Mucosa of descending colon (tissue), 3 donors: ENCODE data around the gene FSTL1. TPM values are rescaled to one million over a fixed set of nuclear protein-coding genes. Genes with fewer than 3 reads are reported as not detected.

Source experiments
- ATAC-seq: fragments of 200-7000 bp; cut with Tn5 transposase; one replicate; pipeline ENCODE4 v1.9.1; 2020; ENCODE audit warnings: mild to moderate bottlenecking, moderate library complexity
- DNase-seq, 3 donors: peaks; one replicate each; pipeline ENCODE4 v3.0.0-alpha.2; 2020
- H3K36me3 ChIP-seq: fragments of 200-600 bp; one replicate; pipeline ENCODE4 v1.8.0; 2021; ENCODE audit warnings: low read depth, mild to moderate bottlenecking
- H3K4me1 ChIP-seq: fragments of 200-600 bp; one replicate; pipeline ENCODE4 v1.8.0; 2021; ENCODE audit warnings: low read depth, mild to moderate bottlenecking
- H3K4me3 ChIP-seq: fragments of 200-600 bp; one replicate; pipeline ENCODE4 v1.8.0; 2021; ENCODE audit warnings: mild to moderate bottlenecking
- H3K9me3 ChIP-seq: fragments of 200-600 bp; one replicate; pipeline ENCODE4 v1.8.0; 2021; ENCODE audit warnings: mild to moderate bottlenecking
- CTCF ChIP-seq: fragments of 200-600 bp; IDR thresholded peaks from one replicate; pipeline ENCODE4 v1.8.0; 2022; ENCODE audit warnings: antibody characterized with exemption, mild to moderate bottlenecking
- intact Hi-C, 2 donors: fragments of 100-400 bp; cut with DNase I in 1 of 2; cut with micrococcal nuclease in 1 of 2; formaldehyde crosslinking; loops; one replicate each; pipeline versions ENCODE4 v1.11.0 to v1.11.1; 2022; cut with DNase I, micrococcal nuclease
- total RNA-seq, 3 donors: library from RNA; stranded (reverse); fragmentation: NEBNext Ultra II Directional in 2 of 3; extraction: Animal tissue kit (Norgen Biotek cat#: 25700) in 2 of 3; gene quantifications; one replicate each; pipeline versions ENCODE4 v1.2.1 to v1.2.4, GENCODE V29; 2021 to 2023
- donor health status: DM: no; HTN: no; CAD: no; lungs with moderate emphysema.
- donor health status: DM: no; HTN: no; CAD: no.
- donor health status: DM: no; HTN: yes; CAD: no.

FSTL1 gene
- total RNA-seq, 3 donors from 2014 or later: 28.1 to 246 (median 108) TPM

GRCh38 chr3:120442975-120443517, 7.7 kb downstream of the FSTL1 start:
- H3K9me3 ChIP-seq: no peaks in the 10 kb centered on the region
- TF ChIP-seq CTCF: no peak
- ATAC-seq (no peak), DNase-seq (no peak)
- H3K36me3 ChIP-seq: no peaks in the 10 kb centered on the region
- H3K4me3 ChIP-seq: no peak overlapping the region
- H3K4me1 ChIP-seq: peaks cover 3% of the 10 kb centered on the region
- intact Hi-C loops: no loop called here

DNA sequence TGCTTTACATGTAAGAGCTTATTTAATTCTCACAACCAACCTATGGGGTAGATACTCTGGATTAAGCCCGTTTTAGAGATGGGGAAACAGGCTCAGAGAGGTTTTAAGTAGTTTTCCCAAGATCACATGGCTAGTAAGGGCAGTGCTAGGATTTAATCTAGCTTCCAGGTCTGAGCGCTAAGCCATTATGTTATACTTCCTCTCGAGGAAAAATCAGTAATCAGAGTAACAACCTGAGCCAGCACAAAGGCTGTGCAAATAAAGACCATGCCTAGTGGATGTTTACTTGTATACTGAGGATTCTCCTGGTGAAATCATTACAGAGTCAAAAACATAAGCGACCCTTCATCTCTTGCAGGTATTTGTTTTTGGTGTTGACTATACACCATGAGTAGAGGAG, 9.0 kb downstream of the FSTL1 start:
- H3K9me3 ChIP-seq: no peaks in the 10 kb centered on the region
- H3K4me1 ChIP-seq: peaks cover 3% of the 10 kb centered on the region
- H3K4me3 ChIP-seq: no peak overlapping the region
- DNase-seq (no peak), ATAC-seq (no peak)
- TF ChIP-seq CTCF: no peak
- intact Hi-C loops: no loop called here
- H3K36me3 ChIP-seq: no peaks in the 10 kb centered on the region

DNA sequence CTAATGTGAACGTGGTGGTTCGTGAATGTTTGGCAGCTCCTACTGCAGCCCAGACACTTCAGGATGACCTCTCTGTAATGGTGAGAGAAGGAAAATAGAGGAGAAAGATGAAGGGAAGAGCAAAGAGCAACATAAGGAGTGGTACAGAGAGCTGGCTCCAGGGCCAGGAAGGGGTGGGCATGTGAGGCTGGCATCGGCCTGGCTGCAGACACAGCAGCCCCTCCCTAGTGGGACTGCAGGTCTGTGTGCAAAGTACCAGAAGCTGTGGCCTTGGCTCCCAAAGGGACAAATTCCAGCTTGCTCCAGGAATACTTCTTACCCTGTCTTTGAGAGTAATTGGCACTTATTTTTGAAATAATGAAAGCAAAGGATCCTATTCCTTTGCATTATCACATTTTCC, 10.0 kb downstream of the FSTL1 start:
- intact Hi-C loops: no loop called here
- TF ChIP-seq CTCF: no peak
- Histone ChIP-seq H3K36me3 (no peaks in the 10 kb centered on the region), H3K4me3 (no peak overlapping the region), H3K4me1 (peaks cover 4% of the 10 kb centered on the region), H3K9me3 (no peaks in the 10 kb centered on the region)
- DNase-seq (no peak), ATAC-seq (peak; percentile 12)

DNA sequence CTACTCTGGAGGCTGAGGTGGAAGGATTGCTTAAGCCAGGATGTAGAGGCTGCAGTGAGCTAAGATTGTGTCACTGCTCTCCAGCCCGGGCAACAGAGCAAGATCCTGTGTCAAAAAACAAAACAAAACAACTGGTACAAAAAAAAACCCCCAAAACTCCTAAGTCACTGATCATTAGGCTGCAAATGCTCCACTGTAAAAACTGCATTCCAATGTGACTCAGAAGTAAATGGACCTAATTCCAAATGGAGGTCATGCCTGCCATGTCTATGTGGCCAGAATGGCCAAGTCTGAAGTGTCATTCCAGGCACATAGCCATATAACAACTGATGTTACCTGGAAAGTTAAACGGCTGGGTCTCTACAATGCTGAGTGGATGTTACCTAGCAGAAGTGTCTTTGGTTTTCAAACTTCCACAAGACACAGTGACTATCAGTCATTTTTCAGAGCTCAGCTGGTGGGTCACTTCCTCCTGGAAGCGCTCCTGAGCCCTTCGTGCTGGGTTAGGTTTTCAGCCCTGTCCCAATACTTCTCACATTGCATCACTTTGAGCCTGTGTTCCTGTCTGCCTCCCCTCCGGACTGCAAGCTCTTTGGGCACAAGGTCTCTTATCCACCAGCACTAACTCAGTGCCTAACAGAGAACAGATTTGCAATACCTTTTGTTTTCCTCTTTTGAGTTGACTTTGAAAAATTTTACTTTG, 10.6 kb downstream of the FSTL1 start:
- no peak for TF ChIP-seq CTCF
- DNase-seq: no peak
- H3K4me3 ChIP-seq: no peak overlapping the region
- no peaks in the 10 kb centered on the region for H3K9me3 ChIP-seq
- ATAC-seq: no peak
- H3K4me1 ChIP-seq: peaks cover 10% of the 10 kb centered on the region
- H3K36me3 ChIP-seq: no peaks in the 10 kb centered on the region
- intact Hi-C loops: no loop called here

DNA sequence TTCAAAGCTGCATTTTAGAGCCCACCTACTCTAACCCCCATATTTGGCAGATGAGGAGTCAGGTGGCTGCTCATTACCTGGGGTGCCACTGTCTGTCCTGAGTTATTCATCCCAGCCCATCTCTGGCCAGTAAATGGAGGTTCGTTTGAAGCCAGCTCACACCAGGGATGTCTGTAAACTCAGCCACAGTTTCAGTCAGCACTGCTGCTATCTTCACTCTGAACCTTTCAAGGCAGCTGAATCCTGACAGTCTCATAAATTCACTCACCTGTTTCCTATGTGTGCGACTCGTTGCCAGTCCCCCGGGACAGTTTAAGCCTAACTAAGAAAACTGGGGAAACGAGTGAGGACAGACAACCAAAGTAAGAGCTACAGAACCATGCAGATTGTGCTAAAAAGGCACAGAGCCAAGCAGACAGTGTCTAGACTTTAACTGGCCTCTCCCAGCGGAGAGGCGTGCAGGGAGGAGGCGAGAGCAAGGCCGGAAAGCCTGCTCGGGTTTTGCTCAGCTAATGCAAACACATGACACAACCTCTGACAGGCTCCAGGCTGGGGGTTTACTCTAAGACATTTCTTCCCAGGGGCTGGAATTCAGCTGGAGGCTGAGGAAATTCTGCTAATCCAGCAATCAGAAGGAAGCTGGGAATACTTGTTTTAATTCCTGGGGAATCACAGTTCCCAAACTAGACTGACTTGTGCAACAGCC, 12.0 kb downstream of the FSTL1 start:
- Histone ChIP-seq H3K4me3 (no peak overlapping the region), H3K9me3 (no peaks in the 10 kb centered on the region), H3K36me3 (no peaks in the 10 kb centered on the region), H3K4me1 (peaks cover 8% of the 10 kb centered on the region)
- intact Hi-C loops: no loop called here
- no peak for TF ChIP-seq CTCF
- DNase-seq: peak in 2 of 3 donors; percentile 61 to 68
- peak; percentile 73 for ATAC-seq
